SKM-1 (cell line): ENCODE measurements around the gene EPSTI1.
A peak's percentile ranks its signal among the peaks of the same experiment; 100 is the strongest.

Source experiments
- DNase-seq: peaks from one replicate; lab custom pipeline; 2025; ENCODE audit not compliant: unreplicated experiment; lab: John Stamatoyannopoulos, UW

The EPSTI1 gene

DNA sequence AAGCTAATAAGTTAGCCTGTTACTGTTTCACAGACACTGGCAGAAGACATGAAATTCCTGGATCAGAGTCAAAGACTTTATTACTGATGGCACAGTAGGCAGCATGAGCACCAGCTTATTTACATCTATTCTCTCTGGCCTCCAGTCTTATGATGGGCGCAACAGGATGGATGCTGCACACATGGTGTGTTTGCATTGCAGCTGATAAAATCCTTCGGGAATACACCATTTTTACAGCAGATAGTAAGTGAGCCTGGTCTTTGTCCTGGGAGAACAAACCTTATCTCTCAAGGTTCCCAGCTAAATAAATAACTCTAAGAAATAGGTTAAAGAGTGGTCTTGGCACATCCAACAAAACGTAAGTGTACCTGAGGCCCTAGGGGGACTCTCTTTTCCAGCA lies 16.0 kb downstream of the EPSTI1 start:
- DNase-seq = no peak

DNA sequence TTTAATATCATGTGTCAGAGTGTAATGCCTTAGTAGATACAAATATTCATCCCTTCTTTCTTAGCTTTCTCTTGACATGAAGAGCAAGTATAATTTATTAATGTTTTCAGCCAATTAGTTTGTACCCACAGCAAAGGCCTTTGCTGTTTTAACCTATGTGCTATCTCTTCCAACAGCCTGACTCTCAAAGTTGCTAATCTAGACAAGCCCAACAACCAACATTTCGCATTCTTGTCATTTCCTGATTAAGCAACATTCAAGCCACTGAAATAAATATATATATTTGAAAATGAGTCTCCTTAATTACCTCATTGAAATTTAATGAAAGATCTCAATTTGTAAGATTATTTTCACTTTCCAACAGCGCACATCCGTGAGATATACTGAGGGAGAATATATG lies 18.5 kb downstream of the EPSTI1 start:
- no peak for DNase-seq

DNA sequence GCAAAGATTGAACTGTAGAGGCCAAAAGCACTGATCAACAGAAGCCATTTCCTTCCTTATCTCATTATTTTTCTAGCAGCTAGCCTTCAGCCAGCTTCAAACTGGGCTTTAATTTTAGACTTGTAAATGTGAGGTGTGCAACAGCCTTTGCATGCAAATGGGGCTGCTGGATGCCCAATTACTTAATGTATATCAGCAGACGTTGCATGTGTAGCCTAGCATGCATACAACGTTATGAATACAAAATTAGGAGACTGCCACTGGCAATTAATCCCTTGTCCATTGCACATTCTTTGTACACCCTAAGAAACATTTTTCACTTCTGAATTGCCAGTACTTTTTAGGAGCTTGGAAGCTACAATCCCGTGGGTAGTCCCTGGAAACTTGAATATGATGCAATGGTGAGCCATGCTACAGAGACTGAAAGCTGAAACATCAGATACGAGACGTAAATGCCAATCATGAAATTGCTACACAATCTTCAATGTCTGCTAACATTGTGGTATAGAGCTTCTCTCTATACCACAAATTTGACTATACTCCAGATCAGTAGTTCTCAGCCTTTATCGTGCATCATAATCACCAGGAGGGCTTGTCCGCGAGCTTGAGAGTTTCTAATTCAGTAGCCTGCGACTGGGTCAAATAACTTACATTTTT lies 20.2 kb downstream of the EPSTI1 start:
- DNase-seq = no peak

DNA sequence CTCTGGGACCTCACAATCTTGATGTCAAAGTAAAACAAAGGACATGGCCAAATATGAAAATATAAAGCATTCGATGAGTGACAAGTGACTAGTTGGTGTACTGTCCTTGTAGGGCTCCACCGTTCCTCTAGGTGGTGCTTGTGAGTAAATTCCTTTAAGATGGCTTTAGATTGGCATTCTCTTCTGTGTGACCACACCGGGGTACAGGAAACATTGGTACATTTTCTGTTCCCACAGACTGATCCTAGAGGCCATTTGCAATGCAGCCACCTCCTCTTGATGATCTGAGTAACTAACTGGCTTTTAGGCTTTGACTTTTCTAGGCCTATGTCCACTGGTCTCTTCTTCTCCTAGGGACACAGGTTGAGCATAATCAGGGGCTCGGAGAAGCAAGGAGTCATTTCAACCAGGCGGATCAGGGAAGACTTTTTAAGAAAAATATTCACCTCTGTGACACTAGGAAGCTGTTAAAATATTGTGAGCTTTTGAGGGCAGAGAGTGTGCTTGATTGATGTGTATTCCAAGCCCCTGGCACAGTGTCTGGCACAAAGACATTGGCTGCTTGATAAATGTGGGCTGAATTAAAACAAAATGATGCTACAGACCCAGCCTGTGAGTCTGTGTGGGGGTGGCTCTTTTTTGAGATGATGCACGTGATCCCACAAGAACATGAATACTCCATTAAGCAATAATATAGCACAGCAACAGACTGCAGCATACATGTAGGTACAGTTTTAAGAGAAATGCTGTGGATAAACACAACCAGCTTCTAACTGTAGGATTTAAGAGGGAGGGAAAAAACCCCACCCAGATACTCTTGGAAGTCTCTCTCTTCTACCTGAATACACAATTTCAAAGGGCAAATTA lies 21.0 kb downstream of the EPSTI1 start:
- DNase-seq = peak; percentile 39

DNA sequence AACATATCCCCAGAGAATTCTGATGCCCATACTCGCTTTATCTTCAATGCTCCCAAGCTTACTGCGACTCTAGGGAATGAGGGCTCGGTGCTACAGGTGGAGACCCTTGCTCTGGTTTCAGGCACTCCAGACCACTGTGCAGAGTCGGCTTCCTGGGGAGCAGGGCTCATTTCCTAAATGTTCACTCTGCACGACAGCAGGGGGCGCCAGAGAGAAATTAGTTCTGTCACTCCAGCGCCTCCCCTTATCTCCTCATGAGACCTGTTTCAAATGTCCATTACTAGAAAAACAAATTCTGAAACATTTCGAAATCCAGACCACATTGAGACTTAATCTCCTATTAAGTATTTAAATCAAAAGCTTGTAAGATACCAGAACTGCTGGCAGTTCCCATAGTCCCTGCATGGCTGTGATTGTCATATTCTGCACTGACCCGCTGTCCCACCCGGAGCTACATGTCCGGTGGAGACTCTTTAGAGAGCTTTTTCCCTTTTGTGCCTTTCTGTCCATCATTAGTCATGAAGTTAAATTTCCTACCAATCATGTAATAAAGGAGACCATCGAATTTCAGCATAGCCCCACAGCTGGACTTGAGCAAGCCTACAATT lies 22.4 kb downstream of the EPSTI1 start:
- peak; percentile 26 for DNase-seq

DNA sequence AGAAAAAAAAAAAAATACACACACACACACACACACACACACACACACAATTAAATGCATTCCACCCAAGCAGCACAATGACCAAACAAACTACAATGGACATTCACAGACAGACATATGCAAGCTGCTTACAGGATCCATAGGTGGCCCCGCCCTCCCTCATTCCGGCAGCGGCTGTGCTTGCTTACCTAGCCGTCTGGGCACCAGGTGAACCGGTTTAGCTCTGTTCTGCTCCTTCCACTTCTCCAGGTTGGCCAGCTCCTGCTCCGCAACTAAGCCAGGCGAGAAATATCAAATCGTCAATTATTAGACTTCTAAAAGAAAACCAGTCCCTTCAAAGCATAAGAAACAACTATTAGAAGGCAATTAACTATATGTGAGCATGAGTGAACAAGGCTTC lies 23.1 kb downstream of the EPSTI1 start:
- no peak for DNase-seq

DNA sequence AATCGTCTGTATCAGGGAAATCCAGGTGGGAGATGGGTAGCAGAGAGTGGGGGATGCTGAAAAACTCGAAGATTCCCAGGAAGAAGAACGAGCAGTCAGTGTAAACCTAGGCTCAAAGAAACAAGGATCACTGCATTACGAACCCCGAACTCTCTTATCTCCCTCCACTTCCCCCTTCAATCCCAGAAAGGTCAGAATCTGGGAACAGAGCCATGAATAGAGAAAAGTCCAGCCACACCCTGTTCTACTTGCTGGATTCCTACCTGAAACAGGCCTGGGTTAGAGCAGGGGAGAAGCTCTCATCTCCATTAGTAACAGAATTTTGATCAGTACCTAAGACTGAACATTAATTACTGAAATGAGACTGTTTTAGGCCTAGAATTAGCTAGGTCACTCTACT lies 24.4 kb downstream of the EPSTI1 start:
- no peak for DNase-seq

DNA sequence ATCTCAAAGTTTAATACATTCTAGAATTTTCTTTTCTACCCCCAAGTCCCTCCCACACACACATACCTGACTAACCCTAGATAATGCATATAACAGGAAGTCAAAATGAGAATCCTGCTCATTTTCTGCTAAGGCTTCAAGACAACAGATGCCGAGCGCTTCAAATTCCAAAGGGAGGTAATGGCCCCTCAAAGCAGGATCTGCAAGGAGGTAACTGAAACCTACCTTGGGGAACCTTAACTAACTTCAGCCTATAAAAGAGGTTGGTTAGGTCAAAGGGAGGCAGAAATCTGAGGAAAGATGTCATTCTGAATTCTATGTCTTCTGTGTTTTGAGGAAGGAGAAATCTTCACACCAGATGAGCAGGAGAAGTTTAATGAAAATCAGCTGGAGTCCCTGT lies 26.8 kb downstream of the EPSTI1 start:
- no peak for DNase-seq

DNA sequence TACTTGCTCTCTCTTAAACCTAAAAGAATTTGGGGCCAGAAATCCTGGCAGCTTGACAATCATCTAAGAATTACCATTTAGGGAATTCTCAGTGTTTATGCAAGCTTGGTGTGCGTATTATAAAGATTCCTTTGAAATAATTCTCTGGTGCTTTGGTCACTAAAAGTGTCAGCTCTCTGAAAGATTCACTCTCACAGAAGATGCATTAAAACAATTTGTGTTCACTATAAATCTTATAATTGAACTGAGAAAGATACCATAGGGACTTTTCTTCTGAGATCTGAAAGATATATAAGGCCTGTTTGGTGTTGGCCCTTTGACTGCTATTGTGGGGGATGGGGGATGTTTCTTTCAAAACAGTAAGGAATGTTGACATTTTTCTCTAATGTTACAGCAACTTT lies 27.3 kb downstream of the EPSTI1 start:
- DNase-seq = no peak

DNA sequence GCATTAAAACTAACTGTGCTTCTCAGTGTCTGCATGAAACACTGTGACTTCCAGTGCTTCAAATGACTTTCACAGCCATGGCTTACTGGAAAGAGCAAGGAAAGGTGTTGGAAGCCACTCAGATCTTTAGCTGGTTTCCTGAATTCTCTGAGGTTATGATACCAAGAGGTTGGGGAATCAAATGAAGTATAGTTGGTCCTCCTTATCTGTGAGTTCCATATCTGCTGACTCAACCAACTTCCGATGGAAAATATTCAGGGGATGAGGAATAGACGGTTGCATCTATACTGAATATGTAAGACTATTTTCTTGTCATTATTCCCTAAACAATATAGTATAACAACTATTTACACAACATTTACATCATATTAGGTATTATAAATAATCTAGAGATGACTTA lies 32.4 kb downstream of the EPSTI1 start:
- no peak for DNase-seq

DNA sequence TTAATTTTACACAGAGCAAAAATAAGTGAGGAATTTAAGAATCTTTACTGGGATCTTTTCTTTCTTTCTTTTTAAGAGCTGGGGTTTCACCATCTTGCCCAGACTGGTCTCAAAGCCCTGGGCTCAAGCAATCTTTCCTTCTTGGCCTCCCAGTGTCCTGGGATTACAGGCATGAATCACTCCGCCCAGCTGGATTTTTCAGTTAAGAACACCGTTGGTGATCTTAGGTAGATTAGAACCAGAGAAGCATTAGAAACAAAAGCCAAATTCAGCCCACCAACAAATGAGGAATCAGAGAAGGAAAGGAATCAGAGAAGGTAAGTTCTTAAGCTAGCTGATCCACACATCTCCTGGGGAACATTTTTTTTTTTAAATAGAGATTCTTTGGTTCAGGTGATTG lies 34.2 kb downstream of the EPSTI1 start:
- no peak for DNase-seq

DNA sequence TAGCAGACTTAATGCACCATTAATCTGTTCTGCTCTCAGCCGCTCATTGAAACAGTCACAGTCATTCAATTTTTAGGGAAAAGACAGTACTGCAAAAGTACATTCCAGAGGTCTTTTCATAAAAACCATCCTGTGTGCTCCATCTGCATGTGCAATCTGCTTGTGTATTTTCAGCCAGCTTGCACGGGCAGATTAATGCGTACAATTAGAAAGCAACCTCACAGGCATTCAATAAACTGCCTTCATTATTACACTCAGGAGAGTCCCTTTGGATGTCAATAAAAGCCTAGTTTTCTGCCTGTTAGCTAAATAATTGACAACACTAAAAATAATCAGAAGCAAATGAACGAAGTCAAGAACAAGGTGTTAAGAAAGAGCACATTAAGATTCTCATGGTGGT lies 41.9 kb downstream of the EPSTI1 start:
- DNase-seq = no peak

DNA sequence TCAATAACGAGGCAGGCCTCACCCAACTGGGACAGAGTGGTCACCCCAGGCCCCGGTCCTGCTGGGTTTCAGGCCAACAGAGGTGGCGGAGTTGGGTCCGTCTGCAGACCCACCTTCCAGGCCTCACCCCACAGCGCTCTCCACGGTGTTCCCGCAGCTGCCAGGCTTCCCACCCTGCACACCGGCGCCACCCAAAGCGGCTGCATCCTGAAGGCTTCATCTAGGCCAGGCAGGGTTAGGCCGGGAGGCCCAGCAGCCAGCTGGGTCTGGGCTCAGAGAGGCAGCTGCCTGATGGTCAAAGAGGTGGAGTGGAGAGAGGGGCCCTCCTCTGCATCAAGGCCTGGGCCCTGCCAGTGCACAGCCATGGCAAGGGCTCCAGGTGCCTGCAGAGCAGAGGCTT lies 44.1 kb downstream of the EPSTI1 start:
- DNase-seq = no peak

DNA sequence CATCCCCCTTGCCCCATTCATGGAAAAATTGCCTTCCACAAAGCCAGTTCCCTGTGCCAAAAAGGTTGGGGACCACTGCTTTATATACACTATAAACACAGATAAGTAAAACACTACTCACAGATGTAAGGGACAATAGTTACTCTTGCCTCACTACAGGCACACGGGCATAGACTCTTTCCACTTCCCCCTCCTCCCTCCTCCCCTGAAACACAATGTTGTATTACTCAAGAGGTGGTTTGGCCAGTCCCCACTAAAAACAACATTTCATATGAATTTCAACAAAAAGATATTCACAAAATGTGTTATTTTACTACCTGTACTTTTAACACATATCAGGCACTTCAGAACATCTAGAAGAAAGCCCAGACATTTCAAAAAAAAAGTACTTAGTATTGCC lies 45.1 kb downstream of the EPSTI1 start:
- no peak for DNase-seq

DNA sequence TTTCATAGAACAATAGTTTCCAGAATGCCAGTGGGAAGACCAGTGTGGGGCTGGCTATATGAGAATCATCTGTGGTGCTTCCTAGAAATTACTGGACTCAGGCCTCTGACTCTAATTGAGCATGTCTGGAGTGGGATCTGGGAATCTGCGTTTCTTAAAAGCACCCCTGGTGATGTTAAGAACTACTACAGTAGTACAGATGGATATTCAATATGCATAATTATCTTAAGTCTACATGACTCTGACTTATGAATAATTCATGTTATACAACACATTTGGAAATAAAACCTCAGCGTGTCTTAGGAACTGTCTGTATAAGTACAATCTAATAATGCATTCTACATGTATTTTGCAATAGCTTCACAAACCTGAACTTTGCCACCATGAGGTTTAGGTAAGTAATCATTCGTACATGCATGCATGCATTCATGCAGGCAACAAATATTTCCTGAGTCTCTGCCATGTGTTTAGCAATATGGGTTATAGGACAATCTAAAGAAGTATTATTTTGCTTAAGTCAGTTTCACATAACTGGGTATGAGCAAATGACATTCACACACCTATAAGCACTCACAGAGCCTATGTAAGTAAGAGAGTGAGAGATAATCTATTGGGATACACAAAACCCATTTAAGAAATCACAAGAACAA lies 62.0 kb downstream of the EPSTI1 start:
- no peak for DNase-seq

DNA sequence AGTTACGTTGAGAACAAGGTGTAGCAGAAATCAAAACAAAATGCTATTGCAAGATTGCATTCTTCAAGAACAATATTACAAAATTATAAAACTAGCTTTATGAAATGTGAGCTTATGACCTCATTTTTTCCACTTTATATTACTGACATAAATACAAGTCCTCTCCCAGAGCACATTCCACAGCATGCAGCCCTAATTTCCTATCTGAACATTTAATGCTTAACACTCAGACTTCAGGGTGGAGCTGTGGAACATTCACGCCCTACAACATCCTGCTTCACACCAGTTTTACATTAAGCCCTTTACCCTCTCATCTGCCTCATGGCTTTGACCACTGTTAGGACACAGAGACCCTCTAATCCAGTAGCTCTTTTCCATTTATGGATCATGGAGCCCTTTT lies 65.5 kb downstream of the EPSTI1 start:
- no peak for DNase-seq

DNA sequence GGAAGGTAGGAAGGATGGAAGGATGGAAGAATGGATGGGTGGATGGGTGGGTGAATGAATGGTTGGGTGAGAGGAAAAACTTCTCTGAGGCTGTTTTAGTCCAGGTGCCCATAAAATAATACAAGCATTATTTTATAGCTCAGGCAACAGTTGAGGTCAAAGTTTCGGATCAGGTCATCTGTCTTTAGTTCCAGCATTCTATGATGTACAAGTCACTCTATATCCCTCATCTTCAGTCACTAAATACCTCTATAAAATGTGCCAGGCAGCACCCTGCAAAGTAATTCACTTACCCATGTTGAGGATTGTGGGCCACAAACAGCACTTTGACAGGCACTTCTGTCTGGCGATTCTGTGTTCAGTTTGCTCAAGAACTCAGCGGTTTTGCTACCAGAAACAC lies 66.0 kb downstream of the EPSTI1 start:
- no peak for DNase-seq

DNA sequence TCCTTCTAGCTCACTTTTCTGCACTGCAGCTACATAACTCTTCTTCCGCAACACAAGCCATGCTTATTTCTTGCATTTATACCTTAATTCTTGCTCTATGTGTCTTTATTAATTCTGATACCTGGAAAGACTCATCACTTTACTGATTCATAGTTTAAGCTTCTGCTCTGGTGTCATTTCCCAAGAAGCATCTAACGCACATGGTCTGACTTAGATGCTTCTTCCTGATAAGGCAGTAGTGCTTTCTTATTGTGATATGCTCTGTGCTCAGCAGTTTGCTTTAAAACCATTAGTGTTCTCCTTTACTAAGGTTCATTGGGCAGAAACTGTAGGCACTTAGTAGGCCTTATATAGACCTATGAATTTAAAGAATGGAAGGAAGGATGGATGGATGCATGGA lies 66.4 kb downstream of the EPSTI1 start:
- no peak for DNase-seq

DNA sequence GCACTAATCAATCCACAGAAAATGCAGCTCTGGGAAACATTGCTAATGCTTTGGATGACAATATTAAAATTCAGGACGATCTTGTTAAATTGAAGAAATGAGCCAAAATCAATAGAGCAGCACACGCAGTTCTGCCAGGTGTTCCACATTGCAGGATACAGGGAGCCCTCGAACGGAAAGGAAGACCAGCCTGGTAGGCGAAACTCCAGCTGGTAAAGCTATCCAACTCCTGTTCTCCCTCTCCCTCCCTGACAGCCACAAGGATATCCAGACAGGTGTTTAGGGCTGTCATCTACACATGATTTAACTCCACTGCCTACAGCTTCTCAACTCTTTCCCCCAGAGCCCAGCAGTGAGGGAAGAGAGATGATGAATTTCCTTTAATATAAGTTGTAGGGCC lies 67.7 kb downstream of the EPSTI1 start:
- DNase-seq = no peak

DNA sequence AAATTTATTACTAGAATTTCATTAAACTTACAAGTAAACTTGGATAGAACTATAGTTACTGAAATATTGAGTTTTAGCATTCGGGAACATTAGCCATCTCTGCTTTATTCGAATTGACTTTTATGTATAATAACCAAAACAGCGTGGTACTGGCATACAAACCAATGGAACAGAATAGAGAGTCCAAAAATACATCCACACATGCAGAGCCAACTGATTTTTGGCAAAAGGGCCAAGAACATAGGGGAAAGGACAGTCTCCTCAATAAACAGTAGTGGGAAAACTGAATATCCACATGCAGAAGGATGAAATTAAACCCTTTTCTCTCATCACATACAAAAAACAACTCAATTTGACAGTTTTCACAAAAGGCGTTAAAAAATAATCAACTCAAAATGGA lies 84.3 kb downstream of the EPSTI1 start:
- no peak for DNase-seq

DNA sequence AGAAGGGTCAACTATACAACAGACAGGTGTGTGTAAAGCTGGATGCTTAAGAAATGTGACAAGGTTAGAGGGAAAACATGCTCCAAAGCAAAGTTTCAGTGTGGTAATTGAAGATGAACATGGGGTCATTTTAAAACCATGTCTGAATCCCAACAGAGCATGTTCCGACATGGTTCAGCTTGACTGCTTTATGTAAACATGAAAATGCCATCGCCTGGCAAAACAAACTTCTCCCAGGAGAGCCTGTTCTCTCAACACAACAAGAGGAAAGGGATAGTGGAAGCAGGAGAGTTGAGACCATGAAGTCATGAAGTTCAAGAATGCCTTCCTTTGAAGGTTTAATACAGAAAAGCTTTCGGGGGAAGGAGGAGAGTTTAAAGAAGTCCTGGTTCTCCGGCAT lies 85.8 kb downstream of the EPSTI1 start:
- DNase-seq = no peak

DNA sequence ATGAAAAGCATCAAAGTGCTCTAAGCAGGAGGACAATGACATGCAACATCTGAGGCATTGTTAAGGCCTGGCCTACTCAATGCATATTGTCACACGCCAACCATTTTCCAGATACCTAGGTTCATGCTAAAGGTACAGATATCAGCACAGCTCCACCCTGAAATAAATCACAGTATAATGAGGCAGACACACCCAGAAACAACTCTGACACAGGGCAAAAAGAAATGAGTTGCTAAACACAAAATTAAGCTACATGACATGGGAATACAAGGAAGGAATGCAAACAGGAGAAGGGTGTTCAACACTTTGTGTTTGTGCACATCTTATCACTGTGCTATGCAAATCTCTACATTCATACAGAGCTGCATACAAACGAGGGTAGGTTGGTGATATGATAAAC lies 86.5 kb downstream of the EPSTI1 start:
- no peak for DNase-seq
